HG03097 (cell line): ENCODE measurements around the gene LRRC30.

Experiments
- ATAC-seq: cut with Tn5 transposase; IDR thresholded peaks from one replicate; pipeline ENCODE4 v1.9.1; 2021; ENCODE audit not compliant: unreplicated experiment, low FRiP score

Gene LRRC30

GRCh38 chr18:7236933-7237332 is 6.0 kb downstream of the LRRC30 start:
- no peak for ATAC-seq

GRCh38 chr18:7237673-7238272 is 6.9 kb downstream of the LRRC30 start:
- ATAC-seq = no peak

- no peak for ATAC-seq
These were observed 12.0 kb downstream of the LRRC30 start for GRCh38 chr18:7242926-7243325.

- no peak for ATAC-seq
These were observed 18.0 kb downstream of the LRRC30 start for GRCh38 chr18:7248877-7249276.

- no peak for ATAC-seq
These were observed 23.3 kb downstream of the LRRC30 start for GRCh38 chr18:7254163-7254562.

- ATAC-seq = no peak
These were observed 24.2 kb downstream of the LRRC30 start for GRCh38 chr18:7255054-7255453.

GRCh38 chr18:7255643-7256042 is 24.8 kb downstream of the LRRC30 start:
- ATAC-seq = no peak

GRCh38 chr18:7256618-7257425 is 25.9 kb downstream of the LRRC30 start:
- ATAC-seq = no peak

GRCh38 chr18:7257426-7257740 is 26.5 kb downstream of the LRRC30 start:
- no peak for ATAC-seq

GRCh38 chr18:7259475-7259874 is 28.6 kb downstream of the LRRC30 start:
- ATAC-seq = no peak

GRCh38 chr18:7261199-7261598 is 30.3 kb downstream of the LRRC30 start:
- ATAC-seq = no peak

- no peak for ATAC-seq
These were observed 37.1 kb downstream of the LRRC30 start for GRCh38 chr18:7267973-7268372.

GRCh38 chr18:7269942-7270341 is 39.1 kb downstream of the LRRC30 start:
- no peak for ATAC-seq

- no peak for ATAC-seq
These were observed 41.6 kb downstream of the LRRC30 start for GRCh38 chr18:7272311-7273049.

GRCh38 chr18:7273301-7273921 is 42.5 kb downstream of the LRRC30 start:
- no peak for ATAC-seq

GRCh38 chr18:7281579-7281978 is 50.7 kb downstream of the LRRC30 start:
- no peak for ATAC-seq
